HFFc6 (cell line): ENCODE measurements around the gene SRP14. TPM values are rescaled to one million over a fixed set of nuclear protein-coding genes. Genes with fewer than 3 reads are reported as not detected.
A peak's percentile ranks its signal among the peaks of the same experiment; 100 is the strongest.
"Not testable (repeated sequence)": the region's sequence is repeated elsewhere in the genome, so short reads cannot be mapped to it uniquely, and the experiment has no call there.

Source experiments
- DNase-seq: peaks from one replicate; pipeline ENCODE4 v3.0.0-alpha.2; 2018
- H3K27ac Mint-ChIP-seq: 2 replicates; pipeline ENCODE4 v1.8.0; 2020; ENCODE audit warnings: mild to moderate bottlenecking, mixed read lengths
- H3K27me3 Mint-ChIP-seq: 2 replicates; pipeline ENCODE4 v1.8.0; 2021; ENCODE audit warnings: mild to moderate bottlenecking, moderate library complexity, mixed read lengths; ENCODE audit not compliant: insufficient read depth
- H3K36me3 Mint-ChIP-seq: 2 replicates; pipeline ENCODE4 v1.8.0; 2021; ENCODE audit warnings: low read depth, mixed read lengths
- H3K4me1 Mint-ChIP-seq: 2 replicates; pipeline ENCODE4 v1.8.0; 2020; ENCODE audit warnings: low read depth, mixed read lengths
- H3K4me3 Mint-ChIP-seq: 2 replicates; pipeline ENCODE4 v1.8.0; 2020; ENCODE audit warnings: mild to moderate bottlenecking, moderate library complexity, mixed read lengths
- H3K9me3 Mint-ChIP-seq: 2 replicates; pipeline ENCODE4 v1.8.0; 2020; ENCODE audit warnings: mild to moderate bottlenecking, mixed read lengths
- total RNA-seq, 6 experiments: library from RNA; stranded (reverse); fragmentation: NEBNext Ultra II Directional; extraction: Animal tissue kit (Norgen Biotek cat#: 25700); gene quantifications; 2 replicates in 1 of 6; 3 replicates in 5 of 6; pipeline ENCODE4 v1.2.3, GENCODE V29; 2021
- TF ChIP-seq, protein P1 (sequence below): fragments of 200-600 bp; sonication (generic); IDR thresholded peaks from 2 replicates; pipeline ENCODE4 v1.5.0; 2021; ENCODE audit warnings: antibody characterized with exemption, mild to moderate bottlenecking

SRP14 gene
- total RNA-seq, 6 experiments from 2014 or later, result 177 to 227 (median 212) TPM

DNA sequence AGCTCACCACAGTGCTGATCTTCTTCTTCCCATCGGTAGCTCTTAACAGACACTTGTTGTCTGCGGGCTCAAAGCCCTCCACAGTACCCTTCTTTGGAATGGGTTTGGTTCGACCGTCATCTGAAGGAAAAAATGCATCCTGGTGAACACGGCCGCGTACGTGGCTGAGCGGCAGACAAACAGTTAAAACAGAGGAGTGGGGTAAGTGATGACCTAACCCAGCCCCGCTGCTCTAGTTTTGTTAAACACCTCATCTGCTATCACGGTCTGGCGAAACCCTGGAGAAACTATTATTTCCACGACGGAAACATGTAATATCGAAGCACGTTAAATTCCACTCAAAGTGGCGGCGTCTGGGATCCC, 725 bp downstream of the SRP14 start:
- Mint-ChIP-seq H3K4me1 (peaks cover 39% of the 10 kb centered on the region), H3K27me3 (peaks cover 3% of the 10 kb centered on the region), H3K27ac (peak overlapping the region; percentile 97), H3K9me3 (no peaks in the 10 kb centered on the region), H3K36me3 (peaks cover 45% of the 10 kb centered on the region), H3K4me3 (peak overlapping the region; percentile 99)
- TF ChIP-seq, protein P1, sequence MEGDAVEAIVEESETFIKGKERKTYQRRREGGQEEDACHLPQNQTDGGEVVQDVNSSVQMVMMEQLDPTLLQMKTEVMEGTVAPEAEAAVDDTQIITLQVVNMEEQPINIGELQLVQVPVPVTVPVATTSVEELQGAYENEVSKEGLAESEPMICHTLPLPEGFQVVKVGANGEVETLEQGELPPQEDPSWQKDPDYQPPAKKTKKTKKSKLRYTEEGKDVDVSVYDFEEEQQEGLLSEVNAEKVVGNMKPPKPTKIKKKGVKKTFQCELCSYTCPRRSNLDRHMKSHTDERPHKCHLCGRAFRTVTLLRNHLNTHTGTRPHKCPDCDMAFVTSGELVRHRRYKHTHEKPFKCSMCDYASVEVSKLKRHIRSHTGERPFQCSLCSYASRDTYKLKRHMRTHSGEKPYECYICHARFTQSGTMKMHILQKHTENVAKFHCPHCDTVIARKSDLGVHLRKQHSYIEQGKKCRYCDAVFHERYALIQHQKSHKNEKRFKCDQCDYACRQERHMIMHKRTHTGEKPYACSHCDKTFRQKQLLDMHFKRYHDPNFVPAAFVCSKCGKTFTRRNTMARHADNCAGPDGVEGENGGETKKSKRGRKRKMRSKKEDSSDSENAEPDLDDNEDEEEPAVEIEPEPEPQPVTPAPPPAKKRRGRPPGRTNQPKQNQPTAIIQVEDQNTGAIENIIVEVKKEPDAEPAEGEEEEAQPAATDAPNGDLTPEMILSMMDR, result no peak
- DNase-seq, result no peak

DNA sequence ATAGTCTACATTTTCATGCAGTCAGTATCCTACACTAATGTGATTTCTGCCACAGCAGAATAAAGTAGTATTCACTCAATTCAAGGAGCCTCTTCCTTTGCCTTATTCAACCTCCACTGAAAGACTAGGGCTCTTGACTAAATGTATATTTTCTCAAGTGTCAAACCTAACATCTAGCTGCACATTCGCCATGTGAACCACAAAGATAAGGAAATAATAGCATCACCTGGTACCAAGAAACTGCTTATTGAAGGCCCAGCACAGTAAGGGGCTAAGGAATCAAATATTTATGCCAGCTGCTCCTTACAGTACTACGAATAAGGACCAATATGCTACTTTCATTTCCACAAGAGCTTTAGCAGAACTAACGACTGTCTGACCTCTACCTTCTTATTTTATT, 1.3 kb downstream of the SRP14 start:
- Mint-ChIP-seq H3K4me1 (peaks cover 39% of the 10 kb centered on the region), H3K27ac (peak overlapping the region; percentile 97), H3K9me3 (no peaks in the 10 kb centered on the region), H3K27me3 (peaks cover 3% of the 10 kb centered on the region), H3K36me3 (peaks cover 45% of the 10 kb centered on the region), H3K4me3 (peak overlapping the region; percentile 99)
- TF ChIP-seq, protein P1, result no peak
- DNase-seq, result no peak

DNA sequence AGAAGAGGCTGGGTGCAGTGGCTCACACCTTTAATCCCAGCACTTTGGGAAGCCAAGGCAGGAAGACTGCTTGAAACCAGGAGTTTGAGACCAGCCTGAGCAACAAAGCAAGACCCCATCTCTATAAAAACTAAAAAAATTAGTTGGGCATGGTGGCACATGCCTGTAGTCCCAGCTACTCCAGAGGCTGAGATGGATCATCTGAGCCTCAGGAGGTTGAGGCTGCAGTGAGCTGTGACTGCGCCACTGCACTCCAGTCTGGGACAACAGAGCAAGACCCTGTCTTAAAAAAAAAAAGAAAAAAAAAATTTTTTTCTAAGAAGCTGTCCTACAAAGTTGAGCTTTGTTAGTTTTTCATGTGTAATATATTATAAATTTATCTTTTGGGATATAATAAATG, 3.8 kb downstream of the SRP14 start:
- H3K4me1 Mint-ChIP-seq, result peaks cover 32% of the 10 kb centered on the region
- not testable (repeated sequence) for DNase-seq, H3K9me3 Mint-ChIP-seq, H3K27me3 Mint-ChIP-seq, H3K27ac Mint-ChIP-seq, H3K4me3 Mint-ChIP-seq
- peaks cover 63% of the 10 kb centered on the region for H3K36me3 Mint-ChIP-seq

DNA sequence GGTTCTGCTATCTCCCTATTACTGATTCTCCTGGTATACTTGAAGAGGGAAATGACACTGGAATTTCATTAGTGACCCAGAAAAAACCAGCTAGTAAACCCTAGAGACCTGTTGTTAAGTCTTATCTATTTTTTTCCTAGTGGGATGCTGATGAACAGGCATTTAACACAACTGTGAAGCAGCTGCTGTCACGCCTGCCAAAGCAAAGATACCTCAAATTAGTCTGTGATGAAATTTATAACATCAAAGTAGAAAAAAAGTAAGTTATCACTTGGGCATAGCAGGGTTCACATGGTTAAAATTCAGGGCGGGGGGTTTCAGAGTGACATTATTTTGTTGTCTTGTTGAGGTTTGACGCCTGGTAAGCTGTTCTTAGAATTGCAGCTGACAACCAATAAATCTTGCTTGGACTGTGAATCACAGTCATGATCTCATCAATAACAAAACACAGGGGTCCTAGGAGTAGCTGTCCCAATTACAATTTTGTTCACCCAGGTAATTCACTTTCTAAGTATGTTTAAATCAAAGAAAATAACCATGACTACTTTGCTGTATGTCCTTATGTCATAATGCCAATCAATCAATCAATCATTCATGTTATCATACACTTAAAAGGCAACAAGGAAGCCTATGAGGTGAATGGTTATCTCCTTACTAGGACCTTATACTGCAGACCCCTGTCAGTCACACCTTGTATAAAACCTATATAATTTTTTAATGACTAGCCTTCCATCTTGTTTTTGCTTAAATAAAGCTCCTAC, 4.6 kb downstream of the SRP14 start:
- DNase-seq, result no peak
- Mint-ChIP-seq H3K27me3 (peaks cover 3% of the 10 kb centered on the region), H3K4me1 (peaks cover 25% of the 10 kb centered on the region)

DNA sequence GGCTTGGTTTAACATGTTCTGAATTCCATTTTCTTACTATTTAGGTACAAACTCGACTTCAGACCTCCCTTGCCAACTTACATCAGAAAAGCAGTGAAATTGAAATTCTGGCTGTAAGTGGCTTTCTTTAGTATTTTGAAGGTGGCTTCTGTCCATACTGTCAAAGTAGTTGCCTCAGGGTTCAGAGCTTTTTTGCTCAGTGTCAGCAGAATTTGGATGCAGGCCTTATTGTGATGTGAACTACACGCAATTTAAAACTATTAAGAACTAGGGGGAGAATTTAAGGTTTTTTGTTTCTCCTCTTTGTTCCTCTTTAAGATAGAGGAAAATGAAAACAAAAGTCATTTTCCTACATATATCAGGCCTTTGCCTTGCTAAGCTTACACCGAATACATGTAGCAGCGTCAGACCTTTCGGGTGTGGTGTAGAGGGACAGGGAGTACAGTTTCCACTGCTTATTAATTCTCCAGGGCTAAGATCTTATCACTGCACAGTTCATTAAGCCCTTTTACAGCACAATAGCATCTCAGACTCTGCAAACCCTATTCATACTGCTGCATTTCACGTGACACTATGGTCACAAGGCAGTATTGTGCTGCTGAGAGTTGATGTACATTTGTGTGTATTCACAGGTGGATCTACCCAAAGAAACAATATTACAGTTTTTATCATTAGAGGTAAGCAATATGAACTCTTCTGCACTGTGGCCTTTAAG, 6.7 kb downstream of the SRP14 start:
- Mint-ChIP-seq H3K27ac (no peak overlapping the region), H3K4me3 (no peak overlapping the region), H3K4me1 (peaks cover 11% of the 10 kb centered on the region), H3K36me3 (peaks cover 46% of the 10 kb centered on the region), H3K9me3 (no peaks in the 10 kb centered on the region), H3K27me3 (no peaks in the 10 kb centered on the region)
- TF ChIP-seq, protein P1, result no peak
- no peak for DNase-seq

More for the DNA sequence above, 4.6 kb downstream of the SRP14 start:
- Mint-ChIP-seq H3K4me3 (no peak overlapping the region), H3K9me3 (no peaks in the 10 kb centered on the region), H3K27ac (no peak overlapping the region), H3K36me3 (peaks cover 67% of the 10 kb centered on the region)
- TF ChIP-seq, protein P1, result no peak

DNA sequence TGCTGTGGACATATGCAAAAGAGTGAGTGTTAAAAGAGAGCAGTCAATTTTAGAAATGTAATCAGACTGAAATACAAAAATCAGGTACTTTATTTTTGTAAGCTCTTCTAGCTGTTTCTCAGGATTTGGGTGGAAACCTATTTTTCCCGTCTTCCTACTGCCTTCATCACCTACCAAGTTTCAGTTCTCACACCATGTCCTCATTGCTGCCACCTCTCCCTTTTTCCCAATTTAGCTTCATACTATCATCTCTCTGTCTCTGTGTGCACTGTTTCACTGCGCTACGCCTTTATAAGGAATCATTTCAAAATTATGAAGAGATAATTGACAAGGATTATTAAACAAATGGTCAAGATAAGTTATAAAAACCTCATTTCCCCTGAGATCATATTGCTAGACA, 7.7 kb downstream of the SRP14 start:
- Mint-ChIP-seq H3K4me3 (no peak overlapping the region), H3K36me3 (peaks cover 41% of the 10 kb centered on the region), H3K27ac (peak overlapping the region; percentile 10; the same call in 1 of the 2 replicates), H3K4me1 (peaks cover 1% of the 10 kb centered on the region), H3K27me3 (no peaks in the 10 kb centered on the region), H3K9me3 (no peaks in the 10 kb centered on the region)
- TF ChIP-seq, protein P1, result no peak
- DNase-seq, result no peak
